Keratinocyte (primary cell): Measurements from ENCODE around the gene GPR15. TPM values are rescaled to one million over a fixed set of nuclear protein-coding genes. Genes with fewer than 3 reads are reported as not detected.

Experiments used
- DNase-seq: peaks from one replicate; pipeline ENCODE4 v3.0.0-alpha.2; 2011; ENCODE audit warnings: low read depth, missing footprints, low spot score
- FAIRE-seq: peaks from 2 replicates; lab custom pipeline; 2011; peaks lifted over from hg19 to GRCh38; lab: Jason Lieb, UNC
- H2AFZ ChIP-seq: 2 replicates; pipeline ENCODE4 v1.6.0; 2012; ENCODE audit warnings: low read length, control low read depth, inconsistent platforms; ENCODE audit not compliant: control insufficient read depth
- H3K27ac ChIP-seq: 2 replicates; pipeline ENCODE4 v1.5.1; 2011; ENCODE audit warnings: low read length; ENCODE audit not compliant: control insufficient read depth, insufficient read depth
- H3K27me3 ChIP-seq: 3 replicates; pipeline ENCODE4 v1.6.0; 2011; ENCODE audit warnings: low read length; ENCODE audit not compliant: control insufficient read depth, insufficient read depth; ENCODE audit errors: extremely low read depth
- H3K36me3 ChIP-seq, 2 experiments: 2 replicates in 1 of 2; 3 replicates in 1 of 2; pipeline ENCODE4 v1.5.1; 2011; ENCODE audit warnings: low read length in 2 of 2, mild to moderate bottlenecking in 1 of 2; ENCODE audit not compliant: control insufficient read depth in 2 of 2, insufficient read depth in 2 of 2; ENCODE audit errors: extremely low read depth in 1 of 2
- H3K4me1 ChIP-seq: 3 replicates; pipeline ENCODE4 v1.5.1; 2011; ENCODE audit warnings: low read length; ENCODE audit not compliant: control insufficient read depth, insufficient read depth; ENCODE audit errors: extremely low read depth
- H3K4me2 ChIP-seq: 3 replicates; pipeline ENCODE4 v1.6.0; 2011; ENCODE audit warnings: low read depth, low read length; ENCODE audit not compliant: control insufficient read depth, insufficient read depth; ENCODE audit errors: extremely low read depth
- H3K4me3 ChIP-seq, 3 experiments: fragments of 200-600 bp in 1 of 3; sonication (generic) in 1 of 3; 2 replicates in 2 of 3; 3 replicates in 1 of 3; pipeline ENCODE4 v1.5.1; 2011 to 2016; ENCODE audit warnings: low read length in 3 of 3, mild to moderate bottlenecking in 3 of 3, control low read depth in 2 of 3, inconsistent platforms in 1 of 3, low read depth in 1 of 3, mixed read lengths in 1 of 3, mixed run types in 1 of 3, moderate library complexity in 1 of 3; ENCODE audit not compliant: control insufficient read depth in 2 of 3, insufficient read depth in 2 of 3; ENCODE audit errors: extremely low read depth in 1 of 3
- H3K79me2 ChIP-seq: 2 replicates; pipeline ENCODE4 v1.6.0; 2012; ENCODE audit warnings: low read length; ENCODE audit not compliant: control insufficient read depth, insufficient read depth
- H3K9ac ChIP-seq: 3 replicates; pipeline ENCODE4 v1.6.0; 2011; ENCODE audit warnings: low read length; ENCODE audit not compliant: control insufficient read depth, insufficient read depth; ENCODE audit errors: extremely low read depth
- H3K9me1 ChIP-seq: 3 replicates; pipeline ENCODE4 v1.6.0; 2011; ENCODE audit warnings: low read length; ENCODE audit not compliant: control insufficient read depth, insufficient read depth; ENCODE audit errors: extremely low read depth
- H3K9me3 ChIP-seq: 2 replicates; pipeline ENCODE4 v1.5.1; 2012; ENCODE audit warnings: low read depth, low read length; ENCODE audit not compliant: control insufficient read depth
- H4K20me1 ChIP-seq: 3 replicates; pipeline ENCODE4 v1.6.0; 2011; ENCODE audit warnings: low read length; ENCODE audit not compliant: control insufficient read depth, insufficient read depth; ENCODE audit errors: extremely low read depth
- CTCF ChIP-seq, 3 experiments: IDR thresholded peaks in 1 of 3; conservative IDR thresholded peaks in 1 of 3; optimal IDR thresholded peaks in 1 of 3; 2 replicates in 2 of 3; 3 replicates in 1 of 3; pipeline versions ENCODE3 to v1.5.1; 2011; ENCODE audit warnings: low read length in 3 of 3, mild to moderate bottlenecking in 3 of 3, moderate library complexity in 2 of 3, control low read depth in 1 of 3, inconsistent platforms in 1 of 3; ENCODE audit not compliant: insufficient read depth in 2 of 3; ENCODE audit errors: extremely low read depth in 1 of 3
- EZH2 ChIP-seq: IDR thresholded peaks from one replicate; pipeline ENCODE4 v1.6.1; 2012; ENCODE audit warnings: inconsistent platforms, mild to moderate bottlenecking, low read length, moderate library complexity
- dilution Hi-C: fragments of 300-500 bp; cut with MboI; formaldehyde crosslinking; loops from one replicate; pipeline ENCODE4 v1.7.0; 2020; ENCODE audit warnings: low sequenced_read_pairs; ENCODE audit not compliant: extremely low pct_ligation_motif_present
- polyA plus RNA-seq, 5 experiments: library from polyadenylated mRNA; depleted of rRNA in 3 of 5; stranded (reverse) in 3 of 5; stranded (forward) in 1 of 5; unstranded in 1 of 5; fragments of >200 nt; gene quantifications; 1 replicate in 1 of 5; 2 replicates in 3 of 5; 3 replicates in 1 of 5; pipeline versions ENCODE4 v1.2.1 to v1.2.3, GENCODE V29; 2011 to 2012; ENCODE audit warnings: missing spikeins in 2 of 5, low read depth in 1 of 5, low replicate concordance in 1 of 5

The GPR15 gene
- polyA plus RNA-seq, 1 donor (not counting 4 experiments of a cell fraction or from before 2014, with no cell fraction given) = not detected

GRCh38 chr3:98567666-98568270 is 36.0 kb downstream of the GPR15 start:
- Histone ChIP-seq H2AFZ (no peak overlapping the region), H3K4me2 (no peak overlapping the region), H3K27me3 (no peaks in the 10 kb centered on the region), H3K4me3 (no peak overlapping the region), H3K36me3 (no peaks in the 10 kb centered on the region), H3K9me1 (no peaks in the 10 kb centered on the region), H4K20me1 (no peaks in the 10 kb centered on the region), H3K9ac (no peak overlapping the region), H3K27ac (no peak overlapping the region), H3K9me3 (no peaks in the 10 kb centered on the region), H3K79me2 (no peaks in the 10 kb centered on the region), H3K4me1 (peaks cover 13% of the 10 kb centered on the region)
- no peak for TF ChIP-seq EZH2
- no peak for TF ChIP-seq CTCF (optimal IDR thresholded peaks at IDR 0.05 in 1 of 3, IDR thresholded peaks at IDR 0.05 in 1 of 3, conservative IDR thresholded peaks at IDR 0.05 in 1 of 3; ENCODE audit: extremely low read depth in 1 of 3, insufficient read depth in 2 of 3, low read length in 3 of 3)
- dilution Hi-C loops = no loop called here
- no peak for DNase-seq
- no peak for FAIRE-seq

GRCh38 chr3:98568402-98568801 is 36.6 kb downstream of the GPR15 start:
- no peak overlapping the region for H2AFZ ChIP-seq
- H3K4me2 ChIP-seq = no peak overlapping the region
- dilution Hi-C loops = no loop called here
- TF ChIP-seq CTCF (optimal IDR thresholded peaks at IDR 0.05 in 1 of 3, IDR thresholded peaks at IDR 0.05 in 1 of 3, conservative IDR thresholded peaks at IDR 0.05 in 1 of 3; ENCODE audit: extremely low read depth in 1 of 3, insufficient read depth in 2 of 3, low read length in 3 of 3) (no peak), EZH2 (no peak)
- H3K36me3 ChIP-seq = no peaks in the 10 kb centered on the region
- no peak overlapping the region for H3K4me3 ChIP-seq
- H3K4me1 ChIP-seq = peaks cover 9% of the 10 kb centered on the region
- H3K27ac ChIP-seq = no peak overlapping the region
- no peaks in the 10 kb centered on the region for H3K9me3 ChIP-seq
- no peak overlapping the region for H3K9ac ChIP-seq
- H4K20me1 ChIP-seq = no peaks in the 10 kb centered on the region
- FAIRE-seq (no peak), DNase-seq (no peak)
- no peaks in the 10 kb centered on the region for H3K27me3 ChIP-seq
- no peaks in the 10 kb centered on the region for H3K79me2 ChIP-seq
- H3K9me1 ChIP-seq = no peaks in the 10 kb centered on the region
